GM12872 (cell line): ENCODE data around the gene SERPINA3.

Experiments used
- TF ChIP-seq, protein P1 (sequence below): IDR thresholded peaks from 3 replicates; pipeline ENCODE4 v1.5.1; 2011; ENCODE audit warnings: low read depth, mild to moderate bottlenecking, low read length, moderate library complexity; ENCODE audit not compliant: insufficient read depth

SERPINA3 gene

DNA sequence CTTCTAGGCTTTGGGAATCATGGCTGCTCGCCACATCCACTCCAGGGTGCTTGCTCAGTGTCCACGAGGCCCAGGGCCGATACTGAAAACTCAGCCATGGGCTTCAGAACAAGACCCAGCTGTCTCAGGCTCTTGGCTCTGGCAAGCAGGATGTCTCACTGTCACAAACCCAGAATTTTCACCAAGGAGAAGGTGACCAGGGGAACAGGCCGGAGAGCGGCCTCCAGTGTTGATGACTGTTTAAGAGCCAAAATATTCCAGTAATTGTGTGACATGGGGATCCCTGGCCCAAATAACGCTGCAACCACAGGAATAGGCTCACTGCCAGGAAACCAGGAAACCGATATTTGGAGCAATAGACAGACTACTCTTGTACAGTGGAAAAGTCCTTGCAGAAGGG, 40.8 kb upstream of the SERPINA3 start:
- TF ChIP-seq, protein P1, sequence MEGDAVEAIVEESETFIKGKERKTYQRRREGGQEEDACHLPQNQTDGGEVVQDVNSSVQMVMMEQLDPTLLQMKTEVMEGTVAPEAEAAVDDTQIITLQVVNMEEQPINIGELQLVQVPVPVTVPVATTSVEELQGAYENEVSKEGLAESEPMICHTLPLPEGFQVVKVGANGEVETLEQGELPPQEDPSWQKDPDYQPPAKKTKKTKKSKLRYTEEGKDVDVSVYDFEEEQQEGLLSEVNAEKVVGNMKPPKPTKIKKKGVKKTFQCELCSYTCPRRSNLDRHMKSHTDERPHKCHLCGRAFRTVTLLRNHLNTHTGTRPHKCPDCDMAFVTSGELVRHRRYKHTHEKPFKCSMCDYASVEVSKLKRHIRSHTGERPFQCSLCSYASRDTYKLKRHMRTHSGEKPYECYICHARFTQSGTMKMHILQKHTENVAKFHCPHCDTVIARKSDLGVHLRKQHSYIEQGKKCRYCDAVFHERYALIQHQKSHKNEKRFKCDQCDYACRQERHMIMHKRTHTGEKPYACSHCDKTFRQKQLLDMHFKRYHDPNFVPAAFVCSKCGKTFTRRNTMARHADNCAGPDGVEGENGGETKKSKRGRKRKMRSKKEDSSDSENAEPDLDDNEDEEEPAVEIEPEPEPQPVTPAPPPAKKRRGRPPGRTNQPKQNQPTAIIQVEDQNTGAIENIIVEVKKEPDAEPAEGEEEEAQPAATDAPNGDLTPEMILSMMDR, result no peak

DNA sequence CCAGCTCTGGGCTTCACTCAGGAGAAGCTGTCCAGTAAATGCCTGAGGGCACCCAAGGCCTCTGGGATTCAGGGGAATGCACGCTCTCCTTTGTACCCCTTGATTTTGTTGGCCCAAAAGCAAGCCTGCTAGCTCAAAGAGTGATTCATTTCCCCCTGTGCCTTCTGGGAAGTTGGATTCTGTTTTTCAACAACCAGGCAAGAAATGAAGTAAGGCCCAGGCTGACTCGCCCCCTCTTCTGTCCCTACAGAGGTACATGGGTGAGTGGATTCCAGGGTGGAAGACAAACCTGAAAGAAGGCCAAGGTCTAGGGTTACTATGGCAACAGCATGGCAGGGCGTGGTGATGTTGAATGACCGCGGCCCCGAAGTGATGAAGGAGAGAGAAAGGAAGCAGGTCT, 40.2 kb upstream of the SERPINA3 start:
- TF ChIP-seq, protein P1, result no peak

DNA sequence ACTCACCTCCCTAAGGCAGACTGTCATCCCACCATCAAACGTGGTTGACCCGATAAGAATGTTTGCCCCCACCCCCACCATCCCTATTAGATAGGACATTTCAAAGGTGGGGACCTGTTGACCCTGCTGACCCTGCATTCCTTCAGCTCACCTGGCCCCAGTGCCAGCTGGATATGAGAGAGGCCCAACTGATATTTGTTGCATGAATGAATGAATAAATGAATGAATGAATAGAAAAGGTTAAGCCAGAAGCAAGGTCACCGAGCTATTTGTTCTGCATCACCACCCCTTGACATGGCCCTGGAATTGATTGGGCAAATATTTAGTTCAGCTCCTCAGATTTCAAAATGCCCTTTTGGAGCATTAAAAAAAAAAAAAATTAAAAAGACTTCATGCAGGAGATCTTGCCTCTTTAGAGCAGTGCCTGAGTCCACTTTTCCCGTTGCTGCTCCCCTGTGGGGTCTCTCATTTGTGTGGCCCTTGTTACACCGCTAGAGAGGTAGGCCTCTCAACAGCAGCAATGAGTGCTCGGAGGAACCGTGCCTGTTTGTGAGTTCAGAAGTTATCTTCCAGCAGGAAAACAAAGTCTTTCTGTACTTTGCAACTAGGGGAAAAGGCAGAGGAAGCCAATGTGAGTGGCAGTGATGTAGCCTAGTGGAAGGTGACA, 39.4 kb upstream of the SERPINA3 start:
- TF ChIP-seq, protein P1, result no peak

DNA sequence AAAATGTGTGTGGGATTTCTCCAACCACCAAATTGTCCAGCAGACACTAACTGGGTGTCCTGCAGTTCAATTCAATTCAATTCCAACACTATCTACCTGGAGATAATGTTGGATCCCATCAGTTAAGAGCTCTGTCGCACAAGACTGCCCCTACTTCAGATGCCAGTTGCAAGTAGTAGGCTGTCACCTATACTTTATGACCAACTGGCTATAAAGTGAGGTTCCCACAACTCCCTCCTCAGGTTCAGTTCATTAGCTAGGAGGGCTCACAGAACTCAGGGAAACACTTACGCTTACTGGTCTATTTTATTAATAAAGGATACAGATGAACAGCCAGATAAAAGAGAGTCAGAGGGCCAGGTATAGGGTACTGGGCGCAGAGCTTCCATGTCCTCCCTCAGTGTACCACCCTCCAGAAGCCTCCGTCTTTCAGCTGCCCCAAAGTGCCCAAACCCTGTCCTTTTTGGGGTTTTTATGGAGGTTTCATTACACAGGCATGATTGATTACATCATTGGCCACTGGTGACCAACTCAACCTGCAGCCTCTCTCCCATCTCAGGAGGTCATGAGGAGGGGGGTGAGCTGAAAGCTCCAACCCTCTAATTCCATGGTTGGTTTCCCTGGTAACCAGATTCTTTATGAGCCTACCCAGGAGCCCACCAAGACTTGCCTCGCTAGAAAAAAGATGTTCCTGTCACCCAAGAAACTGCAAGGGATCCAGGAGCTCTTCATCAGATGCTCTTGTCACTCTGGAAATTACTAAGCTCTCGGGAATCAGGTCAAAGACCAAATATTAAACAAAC, 38.5 kb upstream of the SERPINA3 start:
- TF ChIP-seq, protein P1, result no peak

DNA sequence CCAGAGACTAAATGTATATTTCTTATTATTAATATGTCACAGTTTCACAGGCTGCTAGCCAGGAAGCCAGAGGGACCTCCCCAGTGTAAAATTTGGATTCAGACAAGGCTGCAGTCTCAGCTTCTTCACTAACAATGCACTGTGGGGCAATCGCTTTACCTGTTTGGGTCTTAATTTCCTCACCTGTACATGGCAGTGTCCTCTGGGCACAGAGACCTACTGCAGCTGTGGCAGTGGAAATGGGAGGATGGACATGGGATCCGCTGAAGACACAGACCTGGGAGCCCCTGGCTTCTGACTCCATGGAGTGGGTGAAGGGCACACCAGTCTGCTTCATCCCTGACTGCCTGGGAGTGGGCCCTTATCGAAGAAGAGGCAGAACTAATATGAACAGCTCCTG, 37.9 kb upstream of the SERPINA3 start:
- TF ChIP-seq, protein P1, result no peak

DNA sequence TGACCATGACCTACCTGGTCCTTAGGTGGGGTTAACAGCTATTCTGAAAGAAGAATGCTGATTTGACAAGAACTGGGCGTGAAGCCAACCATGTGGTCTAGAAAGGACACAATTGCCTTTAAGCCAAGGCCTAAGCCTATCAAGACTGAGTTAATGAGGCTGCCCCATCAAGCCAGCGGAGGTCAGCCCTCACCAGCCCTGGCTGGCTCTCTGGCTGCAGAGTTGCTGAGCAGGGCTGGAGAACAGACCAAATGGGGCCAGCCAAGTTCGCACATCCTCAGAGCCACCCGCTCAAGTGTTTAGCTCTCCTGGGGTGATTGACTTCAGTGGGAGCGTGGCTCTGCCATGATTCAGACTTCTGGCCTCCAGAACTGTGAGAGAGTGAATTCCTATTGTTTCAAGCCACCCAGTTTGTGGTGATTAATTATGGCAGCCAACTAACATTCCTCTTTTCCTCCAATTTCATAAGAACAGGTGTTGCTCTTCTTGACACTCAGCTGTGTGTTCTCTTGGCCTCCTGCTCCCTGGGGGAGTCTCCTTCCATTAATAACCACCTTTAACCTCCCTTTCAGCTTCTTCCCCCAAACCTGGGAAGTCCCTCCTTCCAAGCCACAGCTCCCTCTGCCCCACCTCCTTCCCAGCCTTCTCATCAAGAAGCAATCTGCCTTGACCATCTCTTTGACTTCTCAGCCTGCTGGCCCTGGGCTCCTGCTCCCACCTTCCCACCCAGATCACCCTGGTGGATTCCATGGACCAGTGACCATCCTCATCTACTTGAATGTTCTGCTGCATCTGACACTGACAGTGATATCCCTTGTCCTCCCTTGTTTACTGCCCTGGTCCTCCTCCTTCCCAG, 36.2 kb upstream of the SERPINA3 start:
- TF ChIP-seq, protein P1, result no peak

DNA sequence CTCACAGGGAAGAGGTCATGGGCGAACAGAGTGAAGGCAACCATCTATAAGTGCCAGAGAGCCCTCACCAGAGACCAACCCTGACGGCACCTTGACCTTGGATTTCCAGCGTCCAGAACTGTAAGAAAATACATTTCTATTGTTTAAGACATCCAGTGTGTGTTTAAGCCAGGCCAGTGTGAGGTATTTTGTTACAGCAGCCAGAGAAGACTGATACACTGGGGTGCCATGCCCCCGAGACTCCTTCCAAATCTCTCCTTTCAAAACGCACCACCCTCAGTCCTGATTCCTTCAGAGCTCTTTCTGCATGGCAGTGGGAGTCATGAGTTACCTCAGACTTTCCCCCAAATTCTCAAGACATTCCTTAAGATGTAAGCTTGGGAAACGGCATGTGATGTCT, 33.5 kb upstream of the SERPINA3 start:
- TF ChIP-seq, protein P1, result no peak
